ENCODE data around the gene ARHGEF10L. TPM values are rescaled to one million over a fixed set of nuclear protein-coding genes. Genes with fewer than 3 reads are reported as not detected.

The ARHGEF10L gene
- total RNA-seq, 1 experiment from 2014 or later, result 3.3 TPM

DNA sequence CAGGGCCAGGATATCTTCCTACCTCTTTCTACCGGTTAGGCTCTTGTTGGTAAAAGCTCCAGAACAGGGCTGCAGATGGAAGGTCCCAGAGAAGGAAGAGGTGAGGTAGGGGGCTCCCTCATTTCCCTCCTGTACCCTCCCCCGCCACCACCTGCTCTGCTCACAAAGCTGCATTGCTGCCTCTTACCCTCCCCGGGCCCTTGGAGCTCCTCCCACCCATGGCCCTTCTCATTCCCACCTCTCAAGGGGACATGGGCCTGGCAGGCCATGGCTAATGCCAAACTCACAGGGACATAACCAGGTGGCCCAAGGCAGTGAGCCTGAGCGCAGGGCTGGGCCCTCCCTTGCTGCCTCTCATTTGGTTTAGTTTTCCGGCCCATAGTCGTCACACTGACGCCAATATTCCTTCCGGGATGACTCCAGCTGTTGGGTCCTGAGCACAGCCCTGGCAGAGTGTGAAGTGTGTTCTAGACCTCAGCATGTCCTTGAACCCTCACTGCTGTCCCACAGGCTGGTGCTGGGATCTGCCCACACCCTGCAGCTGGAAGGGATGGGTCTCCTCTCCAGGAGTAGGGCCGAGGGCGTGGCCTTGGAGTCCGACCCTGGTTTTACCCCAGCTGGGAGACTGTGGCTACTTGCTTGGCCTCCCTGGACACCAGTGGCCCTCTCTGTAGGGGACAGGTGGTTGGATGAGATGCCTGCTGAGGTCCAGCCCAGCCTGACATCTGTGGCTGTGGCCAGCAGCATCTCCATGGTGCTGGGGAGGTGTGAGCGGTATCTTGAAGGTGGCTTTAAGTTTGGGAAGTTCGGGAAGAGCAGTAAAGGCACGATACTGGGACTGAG is 104.6 kb downstream of the ARHGEF10L start:
- TF ChIP-seq CTCF (conservative IDR thresholded peaks at IDR 0.05; ENCODE audit: low read depth, low read length) (no peak), EZH2 (IDR thresholded peaks at IDR 0.05; ENCODE audit: borderline replicate concordance, low read depth, low read length, poor library complexity, severe bottlenecking) (no peak)
- CTCF ChIA-PET, result no interaction called here

DNA sequence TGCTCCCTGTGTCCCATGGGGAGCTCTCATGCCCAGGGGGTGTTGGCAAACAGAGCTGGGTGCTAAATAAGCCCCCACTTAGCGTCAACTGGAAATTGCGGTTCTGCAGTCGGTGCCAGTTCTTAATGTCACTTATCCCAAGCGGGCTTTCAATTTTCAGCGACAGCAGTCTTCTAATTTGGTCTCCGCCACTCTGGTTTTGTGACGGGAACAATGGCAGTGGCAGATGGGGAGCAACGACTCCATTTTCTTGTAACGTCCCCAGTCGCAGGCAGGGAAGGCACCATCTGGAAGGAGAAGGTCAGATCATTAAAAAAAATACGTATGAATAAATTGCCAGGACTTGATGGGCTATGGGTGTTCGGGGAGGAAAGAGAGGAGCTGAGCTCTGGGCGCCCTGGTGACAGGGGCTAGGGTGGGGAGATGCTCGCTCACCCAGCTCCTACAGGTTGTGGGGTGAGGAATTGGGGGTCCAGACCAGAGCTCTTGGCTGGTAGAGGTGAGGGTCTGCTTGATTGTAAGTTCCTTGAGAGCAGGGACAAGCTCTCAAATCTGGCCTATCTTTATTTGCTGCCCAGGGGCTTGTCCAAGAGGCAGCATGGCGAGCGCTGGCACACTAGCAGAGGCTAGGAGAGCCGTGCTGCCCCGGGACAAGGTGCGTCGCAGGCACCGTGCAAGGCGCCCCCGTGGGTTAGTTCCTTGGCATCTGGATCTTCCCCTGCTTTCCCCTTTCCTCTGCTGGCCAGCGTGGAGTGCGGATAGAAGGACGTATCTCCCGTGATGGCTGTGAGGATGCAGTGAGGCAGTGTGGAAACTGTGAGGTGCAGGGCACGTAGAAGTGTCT is 105.8 kb downstream of the ARHGEF10L start:
- BruUV-seq (replicated peaks), result no TSS peak
- Histone ChIP-seq H3K4me3 (ENCODE audit: low read depth, low read length, poor library complexity, severe bottlenecking) (no peak overlapping the region), H3K4me1 (ENCODE audit: insufficient read depth, low read length, poor library complexity, severe bottlenecking) (no peaks in the 10 kb centered on the region), H3K27me3 (replicated peaks; ENCODE audit: insufficient read depth, low read depth, low read length, poor library complexity) (no peaks in the 10 kb centered on the region), H3K27ac (ENCODE audit: low read depth, low read length, poor library complexity, severe bottlenecking) (no peak overlapping the region), H3K36me3 (ENCODE audit: insufficient read depth, low read length, poor library complexity, severe bottlenecking) (no peaks in the 10 kb centered on the region), H3K9me3 (ENCODE audit: low read depth, low read length, poor library complexity, severe bottlenecking) (no peaks in the 10 kb centered on the region)
- POLR2A ChIA-PET (ENCODE audit: low non-redundant PET), result no interaction called here
- intact Hi-C loops (cut with micrococcal nuclease; ENCODE audit: unreplicated experiment), result no loop called here
- no peak for DNase-seq (ENCODE audit: low spot score)
- CTCF ChIA-PET, result no interaction called here
- TF ChIP-seq EZH2 (IDR thresholded peaks at IDR 0.05; ENCODE audit: borderline replicate concordance, low read depth, low read length, poor library complexity, severe bottlenecking), result no peak
- no peak for TF ChIP-seq CTCF (conservative IDR thresholded peaks at IDR 0.05; ENCODE audit: low read depth, low read length)

More for the DNA sequence above, 104.6 kb downstream of the ARHGEF10L start:
- POLR2A ChIA-PET (ENCODE audit: low non-redundant PET), result interaction anchor here (0.5 to 0.6 kb wide), 2 partner anchors 56 to 172 kb away, joined by 3 to 8 read pairs; no protein-coding TSS in a partner anchor
- no peaks in the 10 kb centered on the region for H3K36me3 ChIP-seq (ENCODE audit: insufficient read depth, low read length, poor library complexity, severe bottlenecking)
- intact Hi-C loops (cut with micrococcal nuclease; ENCODE audit: unreplicated experiment), result no loop called here
- no peak overlapping the region for H3K4me3 ChIP-seq (ENCODE audit: low read depth, low read length, poor library complexity, severe bottlenecking)
- H3K27me3 ChIP-seq (replicated peaks; ENCODE audit: insufficient read depth, low read depth, low read length, poor library complexity), result no peaks in the 10 kb centered on the region
- DNase-seq (ENCODE audit: low spot score), result no peak
- no peaks in the 10 kb centered on the region for H3K4me1 ChIP-seq (ENCODE audit: insufficient read depth, low read length, poor library complexity, severe bottlenecking)
- BruUV-seq (replicated peaks), result no TSS peak
- no peaks in the 10 kb centered on the region for H3K9me3 ChIP-seq (ENCODE audit: low read depth, low read length, poor library complexity, severe bottlenecking)
- H3K27ac ChIP-seq (ENCODE audit: low read depth, low read length, poor library complexity, severe bottlenecking), result no peak overlapping the region

DNA sequence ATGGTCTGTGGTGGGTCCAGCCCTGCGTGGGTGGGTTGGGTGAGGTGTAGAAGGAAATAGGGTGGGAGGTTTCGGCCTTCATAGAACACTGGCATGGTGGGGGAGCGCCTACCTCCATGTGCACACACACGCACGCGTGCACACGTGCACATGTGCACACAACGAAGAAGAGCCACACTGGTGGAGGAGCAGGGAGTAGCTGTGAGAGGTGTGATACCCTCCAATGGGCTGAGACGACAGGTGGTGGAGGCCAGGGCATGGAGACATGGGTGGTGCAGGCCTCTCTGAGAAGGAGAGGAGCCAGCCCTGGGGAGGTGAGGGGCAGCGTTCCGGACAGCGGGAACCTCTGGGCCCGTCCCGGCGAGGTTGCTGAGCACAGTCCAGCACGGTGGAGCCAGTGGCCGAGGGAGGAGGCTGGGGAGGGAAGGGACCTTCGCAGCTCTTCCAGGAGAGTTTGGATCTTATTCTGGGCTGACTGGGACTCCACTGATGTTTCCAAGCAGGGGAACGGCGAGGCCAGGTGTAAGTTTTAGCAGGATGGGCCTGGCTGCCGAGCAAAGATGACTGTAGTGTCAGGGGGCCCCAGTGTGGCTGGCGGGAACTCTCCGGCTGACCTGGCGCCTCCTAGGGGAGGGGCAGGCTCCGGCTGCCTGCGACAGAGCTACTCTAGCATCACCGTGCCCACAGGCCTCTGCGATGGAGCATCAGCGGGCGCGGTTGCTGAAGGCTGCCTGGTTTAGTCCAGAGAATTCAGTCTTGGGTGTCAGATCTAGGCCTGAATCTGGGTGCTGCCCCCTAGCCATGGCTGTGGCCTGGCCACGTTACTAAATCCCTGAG is 107.2 kb downstream of the ARHGEF10L start:
- Histone ChIP-seq H3K9me3 (ENCODE audit: low read depth, low read length, poor library complexity, severe bottlenecking) (no peaks in the 10 kb centered on the region), H3K27ac (ENCODE audit: low read depth, low read length, poor library complexity, severe bottlenecking) (no peak overlapping the region), H3K4me1 (ENCODE audit: insufficient read depth, low read length, poor library complexity, severe bottlenecking) (no peaks in the 10 kb centered on the region), H3K4me3 (ENCODE audit: low read depth, low read length, poor library complexity, severe bottlenecking) (no peak overlapping the region), H3K27me3 (replicated peaks; ENCODE audit: insufficient read depth, low read depth, low read length, poor library complexity) (no peaks in the 10 kb centered on the region), H3K36me3 (ENCODE audit: insufficient read depth, low read length, poor library complexity, severe bottlenecking) (no peaks in the 10 kb centered on the region)
- BruUV-seq (replicated peaks), result no TSS peak
- no peak for TF ChIP-seq EZH2 (IDR thresholded peaks at IDR 0.05; ENCODE audit: borderline replicate concordance, low read depth, low read length, poor library complexity, severe bottlenecking)
- 0 out of 2 replicates have a peak, but pooled peaks have one; percentile 10 for TF ChIP-seq CTCF (conservative IDR thresholded peaks at IDR 0.05; ENCODE audit: low read depth, low read length)
- ChIA-PET CTCF (no interaction called here), POLR2A (ENCODE audit: low non-redundant PET) (no interaction called here)
- intact Hi-C loops (cut with micrococcal nuclease; ENCODE audit: unreplicated experiment), result no loop called here
- DNase-seq (ENCODE audit: low spot score), result no peak
